ENCODE results near the gene ST6GALNAC6. TPM values are rescaled to one million over a fixed set of nuclear protein-coding genes. Genes with fewer than 3 reads are reported as not detected.

Gene ST6GALNAC6
- polyA plus RNA-seq, 3 donors = 8.2 to 14.4 (median 12.0) TPM

GRCh38 chr9:127856094-127856728, 43.2 kb downstream of the ST6GALNAC6 start:
- H3K36me3 ChIP-seq (replicated peaks in 1 of 2; ENCODE audit: control insufficient read depth in 1 of 2, insufficient read depth in 2 of 2, low read length in 2 of 2) = no peaks in the 10 kb centered on the region
- 79% methylated on average over 11 of the region's 11 CpGs for WGBS (ENCODE audit: insufficient coverage)

GRCh38 chr9:127855522-127855921, 43.9 kb downstream of the ST6GALNAC6 start:
- no peak overlapping the region for H3K27ac ChIP-seq (ENCODE audit: low read depth in 1 of 2, low read length in 2 of 2)
- H3K4me2 ChIP-seq (replicated peaks; ENCODE audit: extremely low read depth, low read length, poor library complexity, severe bottlenecking) = no peak overlapping the region
- peaks cover 43 to 49% of the 10 kb centered on the region in 2 donors for H3K4me1 ChIP-seq (ENCODE audit: control insufficient read depth in 1 of 2, insufficient read depth in 2 of 2, low read length in 2 of 2)
- H3K36me3 Mint-ChIP-seq = peaks cover 14 to 15% of the 10 kb centered on the region in 2 donors
- DNase-seq = no peak
- H3K4me1 Mint-ChIP-seq = peaks cover 53% of the 10 kb centered on the region
- H3K9me3 ChIP-seq (replicated peaks in 1 of 2; ENCODE audit: control insufficient read depth in 1 of 2, insufficient read depth in 1 of 2, low read length in 2 of 2) = peaks cover 0 to 1% of the 10 kb centered on the region in 2 donors
- H3K9me3 Mint-ChIP-seq = peaks cover under 1 to 2% (median 2%) of the 10 kb centered on the region in 7 donors
- H3K4me3 ChIP-seq (replicated peaks in 1 of 3; ENCODE audit: low read depth in 2 of 3, low read length in 3 of 3) = no peak overlapping the region
- H3K27ac Mint-ChIP-seq = peak overlapping the region in 3 of 7 donors; percentile 0 to 76 (median 45)
- peaks cover 6% of the 10 kb centered on the region for H4K20me1 ChIP-seq (ENCODE audit: insufficient read depth, low read length)
- peaks cover 1 to 5% (median 2%) of the 10 kb centered on the region in 3 donors for H3K27me3 Mint-ChIP-seq (ENCODE audit: low read depth in 3 of 3)
- H2AFZ ChIP-seq (ENCODE audit: insufficient read depth, low read depth, low read length, poor library complexity, severe bottlenecking) = no peak overlapping the region
- no peak for TF ChIP-seq CTCF (IDR thresholded peaks at IDR 0.05)
- no peaks in the 10 kb centered on the region for H3K79me2 ChIP-seq (ENCODE audit: insufficient read depth, low read length)
- no peaks in the 10 kb centered on the region for H3K27me3 ChIP-seq (ENCODE audit: control insufficient read depth in 2 of 2, insufficient read depth in 2 of 2, low read length in 2 of 2)
- H3K9ac ChIP-seq (ENCODE audit: insufficient read depth, low read length, poor library complexity, severe bottlenecking) = no peak overlapping the region
- peaks cover 0 to 3% of the 10 kb centered on the region in 2 donors for H3K36me3 ChIP-seq (replicated peaks in 1 of 2; ENCODE audit: control insufficient read depth in 1 of 2, insufficient read depth in 2 of 2, low read length in 2 of 2)
- 100% methylated on average over 4 of the region's 5 CpGs for WGBS (ENCODE audit: insufficient coverage)
- peak overlapping the region in 1 of 2 donors; percentile 21 for H3K4me3 Mint-ChIP-seq
- intact Hi-C loops (cut with micrococcal nuclease) = no loop called here

More at GRCh38 chr9:127856094-127856728, 43.2 kb downstream of the ST6GALNAC6 start:
- no peak overlapping the region for H2AFZ ChIP-seq (ENCODE audit: insufficient read depth, low read depth, low read length, poor library complexity, severe bottlenecking)
- Mint-ChIP-seq H3K4me3 (no peak overlapping the region), H3K36me3 (peaks cover 9 to 12% of the 10 kb centered on the region in 2 donors), H3K4me1 (peaks cover 58% of the 10 kb centered on the region), H3K27ac (peak overlapping the region in 3 of 7 donors; percentile 0 to 56 (median 4)), H3K27me3 (ENCODE audit: low read depth in 3 of 3) (peaks cover 0 to 5% (median 1%) of the 10 kb centered on the region in 3 donors), H3K9me3 (peaks cover 0 to 2% (median 0%) of the 10 kb centered on the region in 7 donors)
- intact Hi-C loops (cut with micrococcal nuclease) = no loop called here
- H3K27ac ChIP-seq (ENCODE audit: low read depth in 1 of 2, low read length in 2 of 2) = no peak overlapping the region
- H3K4me3 ChIP-seq (replicated peaks in 1 of 3; ENCODE audit: low read depth in 2 of 3, low read length in 3 of 3) = no peak overlapping the region
- H3K9ac ChIP-seq (ENCODE audit: insufficient read depth, low read length, poor library complexity, severe bottlenecking) = no peak overlapping the region
- no peaks in the 10 kb centered on the region for H3K9me3 ChIP-seq (replicated peaks in 1 of 2; ENCODE audit: control insufficient read depth in 1 of 2, insufficient read depth in 1 of 2, low read length in 2 of 2)
- DNase-seq = no peak
- peaks cover 49 to 52% of the 10 kb centered on the region in 2 donors for H3K4me1 ChIP-seq (ENCODE audit: control insufficient read depth in 1 of 2, insufficient read depth in 2 of 2, low read length in 2 of 2)
- no peak for TF ChIP-seq CTCF (IDR thresholded peaks at IDR 0.05)
- H4K20me1 ChIP-seq (ENCODE audit: insufficient read depth, low read length) = peaks cover 6% of the 10 kb centered on the region
- H3K4me2 ChIP-seq (replicated peaks; ENCODE audit: extremely low read depth, low read length, poor library complexity, severe bottlenecking) = no peak overlapping the region
- H3K79me2 ChIP-seq (ENCODE audit: insufficient read depth, low read length) = no peaks in the 10 kb centered on the region
- no peaks in the 10 kb centered on the region for H3K27me3 ChIP-seq (ENCODE audit: control insufficient read depth in 2 of 2, insufficient read depth in 2 of 2, low read length in 2 of 2)
